HG02759 (cell line): Measurements from ENCODE around the gene ZNF480.
"Not testable (repeated sequence)": the region's sequence is repeated elsewhere in the genome, so short reads cannot be mapped to it uniquely, and the experiment has no call there.

Source experiments
- ATAC-seq: cut with Tn5 transposase; IDR thresholded peaks from one replicate; pipeline ENCODE4 v1.9.1; 2021; ENCODE audit warnings: mild to moderate bottlenecking, moderate library complexity; ENCODE audit not compliant: unreplicated experiment

The ZNF480 gene

DNA sequence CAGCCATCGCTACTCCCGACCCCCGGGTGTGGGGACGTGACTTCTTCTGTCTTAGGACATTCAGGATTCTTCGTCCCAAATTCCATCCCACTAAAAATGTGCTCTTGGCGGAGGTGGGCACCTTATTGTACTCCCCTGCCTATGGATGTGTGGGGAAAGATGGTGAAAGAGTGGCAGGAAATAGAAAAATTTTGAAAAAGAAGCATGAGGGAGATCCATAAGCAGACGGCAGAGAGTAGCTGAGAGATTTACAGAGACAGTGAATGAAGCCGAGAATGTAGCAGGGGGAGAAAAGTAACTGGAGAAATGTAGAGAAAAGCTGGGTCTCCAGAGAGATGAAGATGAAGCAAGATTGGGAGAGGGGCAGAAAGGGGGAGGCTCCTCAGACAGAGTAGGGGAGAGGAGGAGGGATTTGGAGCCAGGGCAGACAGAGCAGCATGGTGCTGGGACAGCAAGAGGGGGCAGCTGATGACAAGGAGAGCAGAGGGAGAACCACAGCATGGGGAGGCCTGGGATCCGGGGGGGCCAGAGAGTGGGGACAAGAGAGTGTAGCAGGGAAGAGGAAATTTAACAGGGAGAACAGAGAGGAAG, 39.9 kb downstream of the ZNF480 start:
- ATAC-seq, result no peak

DNA sequence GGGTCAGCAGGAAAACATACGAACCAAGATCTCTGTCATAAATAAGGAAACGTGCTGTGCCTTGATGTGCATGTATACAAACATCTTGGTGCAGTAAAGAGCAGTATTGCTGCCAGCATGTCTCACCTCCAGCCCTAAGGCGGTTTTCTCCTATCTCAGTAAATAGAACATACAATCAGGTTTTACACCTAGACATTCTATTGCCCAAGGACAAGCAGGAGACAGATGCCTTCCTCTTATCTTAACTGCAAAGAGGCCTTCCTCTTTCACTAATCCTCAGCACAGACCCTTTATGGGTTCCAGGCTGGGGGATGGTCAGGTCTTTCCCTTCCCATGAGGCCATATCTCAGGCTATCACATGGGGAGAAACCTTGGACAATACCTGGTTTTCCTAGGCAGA, 42.1 kb downstream of the ZNF480 start:
- ATAC-seq, result not testable (repeated sequence)

DNA sequence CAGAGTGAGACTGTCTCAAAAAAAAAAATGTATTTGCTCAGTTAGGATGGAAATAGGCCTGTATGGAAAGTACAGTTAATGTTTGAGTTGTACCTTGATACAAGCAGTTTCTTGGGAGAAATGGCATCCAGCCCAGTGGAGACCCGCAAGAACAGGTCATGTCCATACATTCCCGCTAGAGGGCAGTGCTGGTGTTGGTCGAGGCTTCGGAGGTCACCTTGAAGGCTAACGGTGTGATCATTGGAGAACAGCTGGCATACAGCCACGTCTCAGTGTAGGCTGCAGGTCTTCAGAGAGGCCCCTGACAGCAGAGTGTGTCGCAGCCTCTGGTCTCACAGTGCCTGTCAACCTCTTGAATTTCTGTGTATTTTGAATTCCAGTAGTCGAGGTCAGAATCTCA, 46.6 kb downstream of the ZNF480 start:
- ATAC-seq, result no peak

DNA sequence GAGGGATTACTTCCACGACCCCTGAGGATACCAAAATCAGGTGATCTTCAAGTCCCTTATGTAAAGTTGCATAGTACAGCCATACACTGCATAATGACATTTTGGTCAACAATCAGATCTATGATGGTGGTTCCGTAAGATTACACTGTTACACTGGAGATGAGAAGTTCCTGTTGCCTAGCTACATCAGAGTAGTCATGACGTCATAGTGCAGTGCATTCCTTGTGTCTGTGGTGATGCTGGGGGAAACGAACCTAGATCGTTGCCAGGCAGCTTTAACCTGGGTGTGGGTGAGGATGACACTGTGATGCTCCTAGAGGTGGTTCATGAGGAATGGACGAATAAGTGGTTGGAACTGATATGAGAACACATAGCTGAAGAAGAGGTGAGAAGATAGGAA, 48.2 kb downstream of the ZNF480 start:
- ATAC-seq, result no peak

DNA sequence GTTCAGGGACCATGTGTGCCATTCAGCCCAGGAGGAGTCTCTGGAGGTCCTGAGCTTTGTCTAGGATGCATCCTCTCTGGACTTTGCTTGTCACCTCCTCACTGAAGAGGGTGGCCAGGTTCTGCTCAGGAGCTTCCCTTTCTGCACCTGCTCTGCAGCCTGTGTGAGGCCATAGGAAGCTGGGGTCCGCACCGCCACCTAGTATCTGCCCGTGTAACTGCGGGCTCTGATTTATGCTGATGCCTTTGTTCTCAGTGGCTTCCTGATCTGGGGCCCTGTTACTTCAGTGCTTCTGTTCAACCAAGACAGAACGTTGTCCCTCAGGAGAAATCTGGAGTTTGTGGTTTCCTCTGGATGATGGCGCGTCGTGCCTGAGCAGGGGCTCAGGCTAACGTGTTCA, 54.5 kb downstream of the ZNF480 start:
- no peak for ATAC-seq

DNA sequence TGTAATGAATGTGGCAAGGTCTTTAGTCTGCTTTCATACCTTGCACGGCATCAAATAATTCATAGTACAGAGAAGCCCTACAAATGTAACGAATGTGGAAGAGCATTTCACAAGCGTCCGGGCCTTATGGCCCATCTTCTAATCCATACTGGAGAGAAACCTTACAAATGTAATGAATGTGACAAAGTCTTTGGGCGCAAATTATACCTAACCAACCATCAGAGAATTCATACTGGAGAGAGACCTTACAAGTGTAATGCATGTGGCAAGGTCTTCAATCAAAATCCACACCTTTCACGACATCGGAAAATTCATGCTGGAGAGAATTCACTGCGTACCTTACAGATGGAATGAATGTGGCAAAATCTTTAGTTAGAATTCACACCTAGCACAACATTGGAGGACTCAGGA, 69.5 kb downstream of the ZNF480 start:
- ATAC-seq, result no peak

DNA sequence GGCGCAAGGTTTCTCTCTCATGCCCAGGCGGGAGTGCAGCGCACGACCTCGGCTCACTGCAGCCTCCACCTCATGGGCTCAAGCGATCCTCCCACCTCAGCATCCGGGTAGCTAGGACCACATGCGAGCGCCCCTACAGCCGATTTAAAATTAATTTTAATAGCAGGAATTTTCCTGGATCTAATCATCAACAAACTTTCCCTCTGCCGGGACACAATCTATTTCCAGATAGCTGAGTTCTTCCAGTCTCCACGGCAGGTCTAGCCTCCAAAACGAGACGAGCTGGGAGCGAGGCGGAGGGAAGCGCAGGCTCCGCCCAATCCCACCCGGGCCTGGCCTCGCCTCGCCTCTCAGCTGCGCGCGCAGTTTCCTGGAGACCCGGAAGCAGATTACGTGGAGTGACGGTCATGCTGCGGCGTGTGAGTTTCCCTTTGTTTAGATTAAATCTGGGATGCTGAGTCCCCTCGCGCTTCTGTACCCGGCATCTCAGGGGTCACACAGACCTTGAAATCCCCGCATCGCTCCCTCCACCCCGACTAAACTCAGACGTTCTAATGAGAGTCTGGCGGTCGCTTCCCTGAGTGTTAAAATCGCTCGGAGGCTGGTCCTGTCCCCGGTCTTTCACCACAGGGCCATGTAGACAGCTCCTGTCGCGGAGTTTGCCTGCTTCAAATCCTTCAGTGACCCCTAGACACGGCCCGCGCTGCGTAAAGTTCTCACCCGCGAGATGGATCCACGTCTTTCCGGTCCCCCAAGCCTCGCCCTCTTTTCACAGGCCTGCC, 72.8 kb downstream of the ZNF480 start, which contains the start of gene ZNF880:
Gene ZNF880, plus strand, starts transcription at position 365 of the 782 bp plus-strand sequence. Its CDS starts 43 bp downstream, at position 408.
- no peak for ATAC-seq

DNA sequence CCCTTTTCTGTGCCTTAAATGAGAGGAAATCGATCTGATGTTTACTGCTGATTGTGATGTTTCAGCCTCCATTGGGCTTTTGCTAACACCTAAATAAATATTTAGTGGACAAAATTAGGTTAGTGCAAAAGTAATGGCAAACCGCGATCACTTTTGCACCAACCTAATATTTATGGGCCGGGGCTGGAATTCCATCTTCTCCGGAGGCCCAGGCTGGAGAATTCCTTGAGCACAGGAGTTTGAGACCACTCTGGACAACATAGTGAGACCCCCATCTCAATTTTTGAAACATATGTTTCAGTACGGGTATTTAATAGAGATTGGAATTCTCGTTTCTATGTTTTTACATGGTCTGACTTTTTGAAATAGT, 73.4 kb downstream of the ZNF480 start:
- ATAC-seq, result no peak
